Hippocampal formation (tissue), 2 donors: ENCODE data around the gene RAPSN.

Experiments used
- DNase-seq, 2 donors: peaks; one replicate each; lab custom pipeline; 2025; lab: John Stamatoyannopoulos, UW

Gene RAPSN

DNA sequence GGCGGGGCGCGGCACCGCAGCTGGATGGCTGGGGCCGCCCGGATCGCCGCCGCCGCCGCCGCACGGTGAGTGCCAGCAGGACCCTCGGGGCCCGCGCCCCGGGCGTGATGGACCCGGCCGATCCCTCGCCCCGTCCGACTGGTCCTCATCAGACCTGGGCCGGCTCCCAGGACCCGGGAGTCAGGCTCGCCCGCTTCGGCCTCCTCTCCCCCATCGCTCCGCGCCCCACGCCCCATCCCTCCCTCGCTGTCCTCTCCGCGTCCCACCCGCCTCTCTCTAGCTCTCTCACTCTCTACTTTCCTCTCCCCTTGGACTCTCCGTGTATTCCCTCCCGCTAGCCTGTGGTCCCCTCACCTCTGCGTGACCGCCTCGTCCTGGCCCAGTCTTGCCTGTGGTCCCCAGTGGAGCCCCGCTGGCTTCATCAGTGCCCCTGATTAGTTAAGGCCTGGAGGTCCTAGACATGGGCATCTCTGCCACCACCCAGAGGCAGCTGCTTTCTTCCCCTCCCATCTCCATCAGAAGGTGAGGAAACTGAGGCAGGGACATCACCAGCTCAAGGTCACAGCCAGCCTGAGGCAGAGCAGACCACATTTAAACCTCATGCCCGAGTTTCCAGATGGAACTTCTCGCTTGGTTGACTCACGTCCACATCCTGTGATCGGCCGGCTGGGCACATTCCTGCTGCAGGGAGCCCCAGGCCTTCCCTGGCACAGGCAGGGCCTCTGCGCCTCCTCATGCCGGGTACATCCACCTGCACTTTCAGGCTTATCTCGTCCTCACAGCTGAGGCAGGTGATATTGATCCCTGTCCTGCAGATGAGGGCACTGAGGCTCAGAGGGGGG is 40.1 kb downstream of the RAPSN start:
- DNase-seq: no peak

- DNase-seq: peak; percentile 91 to 94
Measured at GRCh38 chr11:47407746-47408590, 41.0 kb downstream of the RAPSN start, which contains the start of gene SLC39A13. Gene SLC39A13, plus strand, starts transcription at chr11:47408590. Its CDS starts 1,505 bp downstream, at chr11:47410095.

DNA sequence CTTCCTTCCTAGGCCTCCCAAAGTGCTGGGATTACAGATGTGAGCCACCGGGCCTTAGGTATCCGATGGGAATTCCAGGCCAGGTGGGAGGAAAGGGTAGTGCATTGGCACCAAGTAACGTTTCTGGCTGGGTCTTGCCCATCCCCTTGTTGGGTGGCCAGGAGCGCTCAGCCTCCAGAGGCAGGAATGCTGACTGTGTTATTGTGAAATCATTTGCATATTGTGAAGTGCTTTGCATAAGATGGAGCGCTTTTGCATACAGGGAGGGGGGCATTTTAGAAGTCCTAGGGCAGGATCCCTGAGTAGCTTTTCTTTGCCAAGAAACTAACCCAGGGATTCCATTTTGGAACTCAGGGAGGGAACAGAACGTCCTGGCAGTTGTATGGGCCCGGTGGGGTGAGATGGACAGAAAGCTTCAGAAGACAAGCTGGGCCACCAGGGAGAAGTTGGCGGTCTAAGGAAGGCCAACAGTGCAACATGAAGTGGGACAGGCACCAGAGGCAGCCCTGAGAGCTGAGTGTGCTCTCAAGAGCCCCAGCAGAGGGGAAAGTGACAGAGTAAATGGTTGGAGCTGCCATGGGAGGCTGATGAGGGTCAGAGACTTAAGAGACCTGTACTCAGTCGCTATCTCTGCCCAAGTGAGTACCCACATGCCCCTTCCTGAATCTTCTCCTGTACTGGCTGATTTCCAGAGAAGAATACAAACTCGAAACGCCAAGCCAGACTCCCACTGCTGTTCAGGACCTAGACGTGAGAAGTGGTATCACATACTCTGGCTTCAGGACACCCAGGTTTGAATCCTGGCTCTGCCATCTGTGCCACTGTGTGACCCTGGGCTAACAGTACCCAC is 41.8 kb downstream of the RAPSN start:
- DNase-seq: no peak

- DNase-seq: no peak
Measured at GRCh38 chr11:47403571-47403970, 45.4 kb downstream of the RAPSN start.

DNA sequence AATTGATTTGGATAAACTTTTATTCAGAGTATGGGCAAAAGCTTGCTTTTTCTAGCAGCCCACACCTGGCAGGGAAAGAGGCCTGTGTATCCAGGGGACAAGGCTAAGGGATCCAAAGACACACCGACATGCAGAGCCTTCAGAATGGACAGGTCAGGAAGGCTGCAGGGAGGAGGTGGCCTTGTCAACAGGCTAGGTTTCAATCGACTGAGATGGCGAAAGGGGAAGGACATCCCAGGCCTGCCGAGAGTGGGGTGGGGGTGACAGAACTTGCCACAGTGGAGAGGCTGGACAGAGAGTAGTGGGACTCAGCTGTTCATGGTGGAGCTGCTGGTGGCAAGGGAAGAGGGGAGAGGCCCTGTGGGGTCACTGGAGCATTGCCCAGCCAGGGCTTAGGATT is 45.8 kb downstream of the RAPSN start:
- no peak for DNase-seq

DNA sequence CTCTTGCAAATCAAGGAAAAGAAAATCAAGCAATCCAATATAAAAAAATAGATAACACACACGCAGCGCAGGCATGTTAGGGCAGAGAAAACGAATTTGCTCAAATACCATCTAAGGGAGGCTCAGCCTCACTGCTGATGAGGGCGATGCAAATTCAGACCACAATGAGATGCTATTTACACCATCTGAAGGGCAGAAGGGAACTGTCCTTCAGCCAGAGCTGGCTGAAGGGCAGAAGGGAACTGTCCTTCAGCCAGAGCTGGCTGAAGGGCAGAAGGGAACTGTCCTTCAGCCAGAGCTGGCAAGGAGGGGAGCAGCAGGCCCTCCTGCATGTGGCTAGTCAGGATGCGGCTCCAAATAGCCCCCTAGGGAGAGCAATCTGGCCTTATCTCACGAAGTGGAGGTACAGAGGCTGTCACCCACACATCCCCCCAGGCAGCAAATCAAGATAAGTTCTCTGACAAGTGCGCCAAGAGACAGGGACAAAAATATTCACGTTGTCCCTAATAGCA is 48.1 kb downstream of the RAPSN start:
- DNase-seq: no peak

GRCh38 chr11:47399860-47400767 is 48.8 kb downstream of the RAPSN start:
- DNase-seq: no peak

DNA sequence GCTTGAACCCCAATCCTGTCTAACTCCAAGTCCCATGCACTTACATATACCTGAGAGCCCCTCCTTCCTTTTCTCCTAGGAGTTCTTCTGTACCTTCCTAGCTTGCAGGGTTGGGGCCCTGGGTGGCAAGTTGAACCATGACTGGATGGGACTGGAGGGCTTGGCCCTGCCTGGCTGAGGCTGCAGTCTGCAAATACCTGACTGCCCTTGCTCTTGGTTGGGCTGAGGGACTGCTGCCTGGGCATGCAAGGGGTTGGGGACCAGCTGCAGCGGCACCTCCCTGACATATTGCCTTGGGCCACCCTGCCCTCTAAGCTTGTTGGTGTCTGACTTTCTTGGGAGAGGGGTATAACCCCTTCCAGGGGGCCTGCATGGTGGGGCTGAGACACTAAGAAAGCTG is 50.4 kb downstream of the RAPSN start:
- DNase-seq: no peak

DNA sequence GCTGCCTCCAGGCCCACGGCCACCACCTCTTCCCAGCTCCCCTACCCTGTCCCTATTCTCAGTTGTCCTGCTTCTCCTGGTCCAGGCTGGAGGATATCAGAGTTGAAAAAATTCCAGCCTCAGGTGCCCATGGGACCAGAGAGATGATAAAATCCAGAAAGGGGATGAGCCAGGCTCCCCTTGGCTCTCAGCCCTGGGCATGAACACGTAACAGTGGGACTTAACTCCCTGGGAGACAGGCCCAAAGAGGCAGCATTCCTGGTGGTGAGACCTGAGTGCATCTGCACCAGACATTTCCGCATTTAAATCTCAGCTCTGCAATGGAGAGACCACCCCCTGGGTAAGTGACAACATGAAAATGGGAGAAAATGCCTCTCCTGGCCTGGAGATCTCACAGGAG is 50.9 kb downstream of the RAPSN start:
- no peak for DNase-seq

DNA sequence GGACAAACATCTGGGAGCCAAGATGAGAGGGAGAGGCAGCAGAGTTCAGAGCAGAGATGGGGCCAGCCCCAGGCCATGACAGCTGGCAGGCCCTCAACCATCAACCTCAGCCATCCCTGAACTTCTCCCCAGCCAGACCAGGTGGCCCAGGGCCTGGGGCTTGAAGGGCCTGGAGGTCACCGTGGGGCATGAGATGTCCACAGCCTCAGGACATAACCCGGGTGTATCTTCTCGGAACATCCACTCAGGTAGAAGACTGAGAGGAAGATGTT is 53.0 kb downstream of the RAPSN start:
- DNase-seq: no peak

DNA sequence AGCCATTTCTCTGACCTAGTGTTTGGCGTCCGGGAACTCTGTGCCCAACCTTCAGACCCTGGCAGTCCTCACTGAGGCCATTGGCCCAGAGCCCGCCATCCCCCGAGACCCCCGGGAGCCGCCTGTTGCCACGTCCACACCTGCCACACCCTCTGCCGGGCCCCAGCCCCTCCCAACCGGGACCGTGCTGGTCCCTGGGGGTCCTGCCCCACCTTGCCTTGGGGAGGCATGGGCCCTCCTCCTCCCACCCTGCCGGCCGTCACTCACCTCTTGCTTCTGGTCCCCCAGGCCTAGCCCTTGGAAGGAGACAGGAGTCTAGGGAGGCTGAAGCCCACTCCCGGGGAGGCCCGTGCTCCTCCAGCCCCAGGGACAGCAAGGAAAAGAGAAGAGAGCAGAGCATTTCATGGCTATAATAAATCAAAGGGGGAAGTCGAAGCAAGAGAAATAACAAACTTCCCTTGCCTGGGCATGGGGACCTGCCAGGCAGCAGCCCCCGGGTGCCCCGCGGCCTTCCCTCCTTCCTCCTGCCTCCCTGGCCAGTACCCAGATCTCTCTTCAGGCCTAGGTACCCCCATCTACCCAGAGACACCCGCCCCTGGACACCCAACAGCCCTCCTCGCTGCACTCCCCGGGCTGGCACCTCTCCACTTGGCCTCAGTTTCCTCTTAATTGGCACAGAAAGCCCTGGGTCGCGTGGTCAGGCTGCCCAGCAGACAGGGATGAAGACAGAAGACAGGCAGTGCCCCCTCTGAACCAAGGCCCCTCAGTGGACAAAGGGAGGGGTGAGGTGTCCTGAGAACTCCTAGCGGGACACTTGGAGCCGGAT is 53.5 kb downstream of the RAPSN start:
- DNase-seq: no peak

DNA sequence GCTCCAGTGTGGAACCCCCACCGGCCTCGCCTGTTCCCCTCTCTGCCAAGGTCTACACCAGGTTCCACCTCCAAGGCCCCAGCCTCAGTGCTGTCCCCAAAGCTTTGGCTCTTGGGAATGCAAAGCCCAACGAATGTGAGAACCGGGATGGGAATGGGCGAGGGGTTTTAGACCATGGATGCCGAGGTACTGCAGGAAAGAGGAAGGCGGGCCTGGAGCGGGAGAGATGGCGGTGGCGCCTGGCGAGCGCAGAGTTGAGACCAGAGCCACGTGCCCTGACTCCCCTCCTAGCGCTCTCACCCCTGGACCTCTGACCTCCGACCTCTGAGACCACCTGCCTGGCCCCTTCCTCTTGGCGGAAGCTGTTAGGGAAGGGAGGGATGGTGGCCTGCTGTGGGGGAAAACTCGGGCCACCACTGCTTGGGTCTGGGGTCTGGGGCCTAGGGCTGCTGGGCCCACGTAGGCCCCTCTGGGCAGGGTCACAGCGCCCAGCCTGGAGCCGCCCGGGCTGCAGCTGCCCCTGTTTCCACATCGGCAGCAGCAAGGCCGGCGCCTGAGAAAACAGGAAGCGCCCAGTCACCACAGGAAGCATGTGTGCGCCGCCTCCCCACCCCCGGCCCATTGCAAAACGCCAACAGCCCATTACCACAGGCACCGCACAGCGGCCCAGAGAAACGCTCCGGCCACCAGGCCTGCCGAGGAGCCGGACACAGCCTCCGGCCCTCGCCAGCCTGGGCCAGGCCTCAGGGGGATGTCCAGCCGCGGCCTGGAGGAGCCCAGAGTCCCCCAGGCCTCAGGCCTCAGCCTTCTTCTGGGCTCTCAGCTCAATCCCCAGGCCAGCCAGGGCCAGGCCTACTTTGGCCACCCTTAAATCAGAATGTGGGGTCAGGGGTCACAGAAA is 54.4 kb downstream of the RAPSN start:
- peak in 1 of 2 donors; percentile 34 for DNase-seq

GRCh38 chr11:47394050-47394321 is 55.0 kb downstream of the RAPSN start:
- no peak for DNase-seq

GRCh38 chr11:47393163-47394049 is 55.5 kb downstream of the RAPSN start:
- no peak for DNase-seq

GRCh38 chr11:47392546-47393162 is 56.3 kb downstream of the RAPSN start:
- no peak for DNase-seq

GRCh38 chr11:47391711-47392432 is 57.1 kb downstream of the RAPSN start:
- DNase-seq: no peak

- no peak for DNase-seq
Measured at GRCh38 chr11:47391077-47391583, 57.8 kb downstream of the RAPSN start.
